ENCODE results near the gene NUSAP1. TPM values are rescaled to one million over a fixed set of nuclear protein-coding genes. Genes with fewer than 3 reads are reported as not detected.

Gene NUSAP1
- total and polyA plus RNA-seq, 10 of the 15 experiments (the other 5 are each of a cell fraction or from before 2014, with no cell fraction given): 158 to 315 (median 229) TPM

DNA sequence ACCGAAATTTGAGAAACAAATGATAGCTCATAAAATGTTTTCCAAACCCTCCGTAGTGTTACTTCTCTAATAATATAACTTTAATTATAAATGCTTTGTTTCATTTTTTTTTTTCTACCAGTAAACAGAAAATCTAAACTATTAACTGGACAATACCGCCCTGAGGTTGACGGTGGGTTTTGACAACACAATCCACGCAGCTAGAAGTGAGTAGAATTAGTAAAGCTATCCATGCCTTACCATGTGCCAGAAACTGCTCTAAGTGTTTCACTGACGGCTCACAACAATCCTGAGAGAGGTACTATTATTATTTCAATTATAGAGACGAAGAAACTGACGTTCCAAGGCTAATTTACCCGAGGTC lies 69.2 kb downstream of the NUSAP1 start (continued):
- TF ChIP-seq ZNF384 (IDR thresholded peaks at IDR 0.05; ENCODE audit: borderline replicate concordance, low read depth, low read length) (no peak), RELA (IDR thresholded peaks at IDR 0.05; ENCODE audit: borderline replicate concordance, partially characterized antibody) (no peak), TBL1XR1 (IDR thresholded peaks at IDR 0.05; ENCODE audit: low read depth, low read length) (no peak), NFIC (IDR thresholded peaks at IDR 0.05; ENCODE audit: low read depth, low read length) (no peak)
- TF ChIP-seq, protein P1, sequence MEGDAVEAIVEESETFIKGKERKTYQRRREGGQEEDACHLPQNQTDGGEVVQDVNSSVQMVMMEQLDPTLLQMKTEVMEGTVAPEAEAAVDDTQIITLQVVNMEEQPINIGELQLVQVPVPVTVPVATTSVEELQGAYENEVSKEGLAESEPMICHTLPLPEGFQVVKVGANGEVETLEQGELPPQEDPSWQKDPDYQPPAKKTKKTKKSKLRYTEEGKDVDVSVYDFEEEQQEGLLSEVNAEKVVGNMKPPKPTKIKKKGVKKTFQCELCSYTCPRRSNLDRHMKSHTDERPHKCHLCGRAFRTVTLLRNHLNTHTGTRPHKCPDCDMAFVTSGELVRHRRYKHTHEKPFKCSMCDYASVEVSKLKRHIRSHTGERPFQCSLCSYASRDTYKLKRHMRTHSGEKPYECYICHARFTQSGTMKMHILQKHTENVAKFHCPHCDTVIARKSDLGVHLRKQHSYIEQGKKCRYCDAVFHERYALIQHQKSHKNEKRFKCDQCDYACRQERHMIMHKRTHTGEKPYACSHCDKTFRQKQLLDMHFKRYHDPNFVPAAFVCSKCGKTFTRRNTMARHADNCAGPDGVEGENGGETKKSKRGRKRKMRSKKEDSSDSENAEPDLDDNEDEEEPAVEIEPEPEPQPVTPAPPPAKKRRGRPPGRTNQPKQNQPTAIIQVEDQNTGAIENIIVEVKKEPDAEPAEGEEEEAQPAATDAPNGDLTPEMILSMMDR (IDR thresholded peaks at IDR 0.05 in 2 of 3, conservative IDR thresholded peaks at IDR 0.05 in 1 of 3; ENCODE audit: control insufficient read depth in 2 of 3, extremely low read depth in 1 of 3, insufficient read depth in 1 of 3, low read depth in 3 of 3, low read length in 3 of 3): no peak

DNA sequence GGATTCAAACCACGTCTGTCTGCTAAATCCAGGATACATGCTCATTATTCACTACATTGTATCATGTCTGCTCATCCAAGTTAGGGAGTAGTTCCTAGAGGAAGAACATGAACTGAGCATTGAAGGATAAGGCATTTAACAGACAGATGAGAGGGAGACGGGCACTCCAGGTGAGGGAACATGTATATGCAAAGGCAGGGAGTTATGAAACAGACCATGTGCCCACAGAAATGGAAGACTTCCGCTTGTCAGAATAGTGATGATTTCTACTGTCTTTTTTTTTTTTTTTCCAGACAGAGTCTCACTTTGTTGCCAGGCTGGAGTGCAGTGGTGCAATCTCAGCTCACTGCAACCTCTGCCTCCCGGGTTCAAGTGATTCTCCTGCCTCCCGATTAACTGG lies 74.7 kb downstream of the NUSAP1 start:
- no peak overlapping the region for H3K27ac ChIP-seq (ENCODE audit: control insufficient read depth, insufficient read depth)
- FAIRE-seq: no peak
- no peak overlapping the region for H2AFZ ChIP-seq (ENCODE audit: control insufficient read depth, low read depth, low read length)
- H3K9me3 ChIP-seq (replicated peaks; ENCODE audit: control insufficient read depth, insufficient read depth, low read length): no peaks in the 10 kb centered on the region
- BruUV-seq (replicated peaks): no TSS peak
- ChIA-PET POLR2A (interaction anchor here (0.7 kb wide), 1 partner anchor 38 kb away, joined by 3 read pairs; no protein-coding TSS in a partner anchor), SMC1A (ENCODE audit: uncharacterized antibody, unreplicated experiment) (no interaction called here), RAD21 (ENCODE audit: unreplicated experiment) (interaction anchor here (0.6 kb wide), 1 partner anchor 31 kb away, joined by 4 read pairs; no protein-coding TSS in a partner anchor), CTCF (no interaction called here)
- in situ Hi-C loops (cut with MboI): no loop called here
- H3K27me3 ChIP-seq (replicated peaks in 1 of 2; ENCODE audit: control insufficient read depth in 2 of 2, insufficient read depth in 2 of 2, low read length in 1 of 2): no peaks in the 10 kb centered on the region
- DNase-seq (ENCODE audit: low read depth, low spot score): no peak
- no peak for TF ChIP-seq ZBED1 (IDR thresholded peaks at IDR 0.05; ENCODE audit: borderline replicate concordance)
- TF ChIP-seq NR2C2 (IDR thresholded peaks at IDR 0.05; ENCODE audit: borderline replicate concordance, control insufficient read depth, insufficient read length, low read depth): no peak
- TF ChIP-seq, protein P2, sequence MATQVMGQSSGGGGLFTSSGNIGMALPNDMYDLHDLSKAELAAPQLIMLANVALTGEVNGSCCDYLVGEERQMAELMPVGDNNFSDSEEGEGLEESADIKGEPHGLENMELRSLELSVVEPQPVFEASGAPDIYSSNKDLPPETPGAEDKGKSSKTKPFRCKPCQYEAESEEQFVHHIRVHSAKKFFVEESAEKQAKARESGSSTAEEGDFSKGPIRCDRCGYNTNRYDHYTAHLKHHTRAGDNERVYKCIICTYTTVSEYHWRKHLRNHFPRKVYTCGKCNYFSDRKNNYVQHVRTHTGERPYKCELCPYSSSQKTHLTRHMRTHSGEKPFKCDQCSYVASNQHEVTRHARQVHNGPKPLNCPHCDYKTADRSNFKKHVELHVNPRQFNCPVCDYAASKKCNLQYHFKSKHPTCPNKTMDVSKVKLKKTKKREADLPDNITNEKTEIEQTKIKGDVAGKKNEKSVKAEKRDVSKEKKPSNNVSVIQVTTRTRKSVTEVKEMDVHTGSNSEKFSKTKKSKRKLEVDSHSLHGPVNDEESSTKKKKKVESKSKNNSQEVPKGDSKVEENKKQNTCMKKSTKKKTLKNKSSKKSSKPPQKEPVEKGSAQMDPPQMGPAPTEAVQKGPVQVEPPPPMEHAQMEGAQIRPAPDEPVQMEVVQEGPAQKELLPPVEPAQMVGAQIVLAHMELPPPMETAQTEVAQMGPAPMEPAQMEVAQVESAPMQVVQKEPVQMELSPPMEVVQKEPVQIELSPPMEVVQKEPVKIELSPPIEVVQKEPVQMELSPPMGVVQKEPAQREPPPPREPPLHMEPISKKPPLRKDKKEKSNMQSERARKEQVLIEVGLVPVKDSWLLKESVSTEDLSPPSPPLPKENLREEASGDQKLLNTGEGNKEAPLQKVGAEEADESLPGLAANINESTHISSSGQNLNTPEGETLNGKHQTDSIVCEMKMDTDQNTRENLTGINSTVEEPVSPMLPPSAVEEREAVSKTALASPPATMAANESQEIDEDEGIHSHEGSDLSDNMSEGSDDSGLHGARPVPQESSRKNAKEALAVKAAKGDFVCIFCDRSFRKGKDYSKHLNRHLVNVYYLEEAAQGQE (IDR thresholded peaks at IDR 0.05; ENCODE audit: low read depth, low read length): no peak
- TF ChIP-seq NKRF (conservative IDR thresholded peaks at IDR 0.05): no peak
- no peak for TF ChIP-seq CHD1 (IDR thresholded peaks at IDR 0.05; ENCODE audit: low read depth, low read length)
- TF ChIP-seq EZH2 (IDR thresholded peaks at IDR 0.05; ENCODE audit: borderline replicate concordance, control insufficient read depth, low read depth, low read length): no peak
- no peak for TF ChIP-seq ZSCAN29 (IDR thresholded peaks at IDR 0.05)
- no peak for TF ChIP-seq TCF3 (IDR thresholded peaks at IDR 0.05; ENCODE audit: borderline replicate concordance, insufficient read depth, low read depth, low read length)
- TF ChIP-seq, protein P3, sequence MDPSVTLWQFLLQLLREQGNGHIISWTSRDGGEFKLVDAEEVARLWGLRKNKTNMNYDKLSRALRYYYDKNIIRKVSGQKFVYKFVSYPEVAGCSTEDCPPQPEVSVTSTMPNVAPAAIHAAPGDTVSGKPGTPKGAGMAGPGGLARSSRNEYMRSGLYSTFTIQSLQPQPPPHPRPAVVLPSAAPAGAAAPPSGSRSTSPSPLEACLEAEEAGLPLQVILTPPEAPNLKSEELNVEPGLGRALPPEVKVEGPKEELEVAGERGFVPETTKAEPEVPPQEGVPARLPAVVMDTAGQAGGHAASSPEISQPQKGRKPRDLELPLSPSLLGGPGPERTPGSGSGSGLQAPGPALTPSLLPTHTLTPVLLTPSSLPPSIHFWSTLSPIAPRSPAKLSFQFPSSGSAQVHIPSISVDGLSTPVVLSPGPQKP (IDR thresholded peaks at IDR 0.05; ENCODE audit: low read depth, low read length): no peak
- H3K4me1 ChIP-seq (ENCODE audit: control insufficient read depth, insufficient read depth, low read length): peaks cover 3% of the 10 kb centered on the region
- no peak overlapping the region for H3K9ac ChIP-seq (ENCODE audit: control insufficient read depth, insufficient read depth, low read length)
- H3K4me2 ChIP-seq (ENCODE audit: control insufficient read depth, insufficient read depth): no peak overlapping the region
- intact Hi-C loops (cut with micrococcal nuclease; ENCODE audit: unreplicated experiment): no loop called here
- H3K36me3 ChIP-seq (ENCODE audit: control insufficient read depth in 2 of 2, insufficient read depth in 2 of 2, low read length in 1 of 2): no peaks in the 10 kb centered on the region
- H3K4me3 ChIP-seq: no peak overlapping the region
- WGBS (ENCODE audit: insufficient coverage, insufficient replicate concordance, low lambda C conversion rate, missing lambda C conversion rate): 91% methylated on average over 5 of the region's 5 CpGs
- no peak for ATAC-seq
- no peaks in the 10 kb centered on the region for H4K20me1 ChIP-seq (ENCODE audit: control insufficient read depth, insufficient read depth)
- peaks cover 5% of the 10 kb centered on the region for H3K79me2 ChIP-seq (ENCODE audit: control insufficient read depth, insufficient read depth, low read length)

All from GM12878 (cell line).